HG03095 (cell line): ENCODE results near the gene SEMA7A.

Experiments
- ATAC-seq: cut with Tn5 transposase; IDR thresholded peaks from one replicate; pipeline ENCODE4 v1.9.1; 2021; ENCODE audit warnings: moderate library complexity; ENCODE audit not compliant: unreplicated experiment

The SEMA7A gene

DNA sequence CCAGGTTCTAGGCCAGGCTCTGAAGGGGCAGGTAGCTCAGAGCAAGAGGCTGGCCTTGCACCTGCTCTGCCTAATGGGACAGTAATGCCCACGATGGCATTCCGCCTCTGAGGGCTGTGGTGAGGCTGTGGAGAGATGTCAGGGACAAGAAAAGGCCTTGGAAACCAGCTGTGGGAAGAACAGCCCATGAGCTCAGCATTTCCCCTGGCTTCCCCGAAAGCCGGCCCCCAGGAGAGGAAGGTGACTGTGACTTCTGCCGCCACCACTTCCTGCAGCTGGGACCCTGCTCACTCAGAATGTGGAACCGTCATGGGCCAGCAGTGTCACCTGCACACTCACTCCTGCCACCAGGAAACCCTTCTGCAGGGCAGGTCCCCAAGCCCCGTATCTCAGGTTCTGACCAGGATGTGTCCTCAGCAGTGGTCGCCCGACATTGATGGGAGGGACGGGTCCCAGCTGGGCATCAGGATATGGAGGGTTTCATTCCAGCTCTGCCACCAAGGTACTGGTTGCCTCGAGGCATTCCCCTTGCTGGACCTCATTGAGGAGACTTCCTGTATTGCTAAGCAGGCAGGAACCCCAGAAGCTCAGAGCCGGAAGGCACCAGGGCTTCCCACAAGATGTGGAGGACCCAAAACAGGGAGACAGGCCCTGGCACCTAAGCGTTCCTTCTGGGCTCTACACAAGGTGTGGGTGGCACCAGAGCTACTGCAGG, 30.7 kb downstream of the SEMA7A start:
- ATAC-seq = peak; percentile 29

DNA sequence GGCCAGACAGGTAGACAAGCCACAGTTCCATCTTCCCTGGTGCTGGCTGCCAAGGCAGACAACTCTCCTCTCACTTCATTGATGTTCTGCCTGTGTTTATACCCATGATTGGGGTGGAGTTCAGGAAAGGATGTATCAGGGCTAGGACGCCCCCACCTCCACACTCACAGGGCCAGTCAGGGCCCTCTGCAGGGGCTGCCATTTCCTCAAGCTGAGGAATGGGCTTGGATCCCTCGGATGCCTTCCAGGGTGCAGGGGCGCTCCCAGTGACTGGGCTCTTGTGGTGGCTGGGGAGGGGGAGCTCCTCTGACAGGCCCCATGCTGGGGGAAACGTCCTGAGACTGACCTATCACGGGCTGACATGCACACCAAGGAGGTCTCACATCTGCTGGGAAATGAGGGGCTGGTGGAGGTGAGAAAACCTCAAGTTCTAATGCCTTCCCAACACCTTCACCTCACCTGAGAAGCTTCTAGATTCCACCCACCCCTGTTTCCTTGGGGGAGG, 31.4 kb downstream of the SEMA7A start:
- no peak for ATAC-seq

DNA sequence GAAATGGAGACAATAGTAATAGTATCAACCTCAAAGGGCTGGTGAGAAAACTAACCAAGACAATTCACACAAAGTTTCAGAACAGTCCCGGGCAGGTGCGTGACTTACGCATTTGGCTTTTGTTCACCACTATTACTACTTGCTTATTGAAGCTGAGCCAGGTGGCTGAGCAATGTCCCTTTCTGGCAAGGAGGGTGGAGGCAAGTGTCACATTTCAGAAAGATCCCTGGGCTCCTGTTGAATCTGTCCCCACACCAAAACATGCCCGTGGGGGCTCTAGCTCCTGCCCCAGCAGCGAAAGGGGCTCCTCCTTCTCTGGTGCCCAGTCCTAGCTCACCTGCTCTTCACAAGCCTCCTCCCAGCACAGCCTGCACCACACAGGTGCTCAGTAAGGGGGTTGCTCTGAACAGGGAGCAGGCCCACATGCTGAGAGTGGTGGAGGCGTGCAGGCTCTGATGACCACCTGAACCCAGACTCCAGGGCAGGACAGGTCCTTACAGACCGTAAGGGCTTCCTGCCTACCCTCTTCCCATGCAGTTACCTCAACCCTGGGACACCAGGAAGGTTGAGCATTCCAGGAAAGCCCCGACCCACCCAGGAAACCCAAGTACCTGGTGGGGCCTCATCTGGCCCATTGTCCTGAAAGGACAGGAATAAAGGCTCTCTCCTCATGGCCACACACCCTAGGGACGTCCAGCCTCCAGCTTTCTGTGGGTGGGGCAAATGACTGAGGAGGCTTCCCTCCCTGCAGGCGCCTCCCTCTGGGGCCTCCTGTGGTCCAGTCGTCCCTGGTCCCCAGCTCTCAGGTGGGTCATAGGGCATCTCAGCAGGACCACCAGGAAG, 32.6 kb downstream of the SEMA7A start:
- no peak for ATAC-seq

DNA sequence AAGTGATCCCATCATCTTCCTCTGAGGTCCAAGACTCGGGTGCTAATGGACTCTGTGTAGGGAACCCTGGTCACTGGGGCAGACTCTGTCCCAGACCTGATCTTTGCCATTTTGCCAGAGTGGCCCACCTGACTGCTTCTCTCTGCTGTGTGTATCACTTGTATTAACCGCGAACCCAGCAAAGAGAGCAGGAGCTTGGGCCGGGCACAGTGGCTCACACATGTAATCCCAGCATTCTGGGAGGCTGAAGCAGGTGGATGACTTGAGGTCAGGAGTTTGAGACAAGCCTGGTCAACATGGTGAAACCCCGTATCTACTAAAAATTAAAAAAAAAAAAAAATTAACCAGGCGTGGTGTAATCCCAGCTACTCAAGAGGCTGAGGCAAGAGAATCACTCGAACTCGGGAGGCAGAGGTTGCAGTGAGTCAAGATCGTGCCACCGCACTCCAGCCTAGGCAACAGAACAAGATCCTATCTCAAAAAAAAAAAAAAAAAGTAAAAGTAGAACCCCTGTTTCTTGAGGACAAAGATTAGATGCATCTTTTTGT, 33.4 kb downstream of the SEMA7A start:
- no peak for ATAC-seq

DNA sequence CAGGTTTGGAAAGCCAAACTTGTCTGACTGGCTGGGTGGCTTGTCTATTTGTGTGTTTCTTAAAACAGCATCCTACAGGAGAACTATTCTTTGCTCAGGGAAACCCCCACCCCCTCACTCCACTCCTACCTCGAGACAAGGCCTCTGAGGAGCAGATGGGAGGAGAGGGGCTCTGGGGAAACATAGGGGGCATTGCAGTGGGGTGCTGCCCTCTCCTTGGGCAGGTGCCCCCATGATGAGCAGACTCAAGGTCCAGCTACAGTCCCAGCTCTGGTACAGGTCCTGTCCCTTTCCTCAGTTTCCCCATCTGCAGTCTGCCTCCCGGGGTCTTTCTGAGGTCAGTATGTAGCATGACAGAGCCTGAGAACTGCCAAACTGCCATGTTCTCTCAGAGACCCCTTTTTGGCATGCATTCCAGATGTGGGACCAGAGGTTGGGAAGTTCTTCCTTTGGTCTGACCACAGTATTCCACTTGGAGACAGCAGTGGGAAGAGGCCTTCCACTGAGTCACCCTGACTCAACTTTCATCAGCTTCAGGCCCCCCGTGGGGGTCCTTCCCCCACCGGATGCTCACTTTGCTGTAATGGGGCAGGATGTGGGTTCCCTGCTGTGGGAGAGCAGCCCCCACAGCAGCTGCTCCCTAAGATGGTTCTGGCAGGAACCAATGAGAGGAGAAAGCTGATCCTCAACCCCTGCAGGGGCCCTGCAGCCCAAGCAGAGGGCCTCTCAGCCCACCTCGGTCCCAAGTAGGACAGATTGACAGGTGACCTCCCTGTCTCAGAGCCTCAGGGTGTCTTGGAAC, 34.0 kb downstream of the SEMA7A start:
- no peak for ATAC-seq

DNA sequence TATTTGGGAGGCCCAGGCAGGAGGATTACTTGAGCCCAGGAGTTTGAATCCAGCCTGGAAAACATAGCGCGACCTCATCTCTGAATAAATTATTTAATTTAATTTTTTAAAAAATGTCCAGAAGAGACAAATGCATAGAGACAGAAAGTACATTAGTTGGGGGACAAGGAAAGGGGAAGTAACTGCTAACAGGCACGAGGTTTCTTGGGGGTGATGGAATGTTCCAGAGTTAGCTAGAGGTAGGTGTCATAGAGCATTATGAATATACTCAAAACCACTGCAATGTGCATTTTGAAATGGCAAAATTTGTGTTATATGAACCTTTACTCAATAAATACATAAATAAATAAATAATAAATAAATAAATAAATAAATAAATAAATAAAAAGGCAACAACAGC, 34.7 kb downstream of the SEMA7A start:
- ATAC-seq = no peak

DNA sequence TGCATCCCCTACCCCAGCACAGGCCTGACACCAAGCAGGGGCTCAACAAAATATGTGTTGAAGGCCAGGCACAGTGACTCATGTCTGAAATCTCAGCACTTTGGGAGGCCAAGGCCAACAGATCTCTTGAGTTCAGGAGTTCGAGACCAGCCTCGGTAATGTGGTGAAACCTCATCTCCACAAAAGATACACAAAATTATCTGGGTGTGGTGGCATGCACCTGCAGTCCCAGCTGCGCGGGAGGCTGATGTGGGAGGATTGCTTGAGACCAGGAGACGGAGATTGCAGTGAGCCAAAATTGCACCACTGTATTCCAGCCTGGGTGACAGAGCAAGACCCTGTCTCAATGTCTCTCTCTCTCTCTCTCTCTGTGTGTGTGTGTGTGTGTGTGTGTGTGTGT, 35.6 kb downstream of the SEMA7A start:
- ATAC-seq = no peak

DNA sequence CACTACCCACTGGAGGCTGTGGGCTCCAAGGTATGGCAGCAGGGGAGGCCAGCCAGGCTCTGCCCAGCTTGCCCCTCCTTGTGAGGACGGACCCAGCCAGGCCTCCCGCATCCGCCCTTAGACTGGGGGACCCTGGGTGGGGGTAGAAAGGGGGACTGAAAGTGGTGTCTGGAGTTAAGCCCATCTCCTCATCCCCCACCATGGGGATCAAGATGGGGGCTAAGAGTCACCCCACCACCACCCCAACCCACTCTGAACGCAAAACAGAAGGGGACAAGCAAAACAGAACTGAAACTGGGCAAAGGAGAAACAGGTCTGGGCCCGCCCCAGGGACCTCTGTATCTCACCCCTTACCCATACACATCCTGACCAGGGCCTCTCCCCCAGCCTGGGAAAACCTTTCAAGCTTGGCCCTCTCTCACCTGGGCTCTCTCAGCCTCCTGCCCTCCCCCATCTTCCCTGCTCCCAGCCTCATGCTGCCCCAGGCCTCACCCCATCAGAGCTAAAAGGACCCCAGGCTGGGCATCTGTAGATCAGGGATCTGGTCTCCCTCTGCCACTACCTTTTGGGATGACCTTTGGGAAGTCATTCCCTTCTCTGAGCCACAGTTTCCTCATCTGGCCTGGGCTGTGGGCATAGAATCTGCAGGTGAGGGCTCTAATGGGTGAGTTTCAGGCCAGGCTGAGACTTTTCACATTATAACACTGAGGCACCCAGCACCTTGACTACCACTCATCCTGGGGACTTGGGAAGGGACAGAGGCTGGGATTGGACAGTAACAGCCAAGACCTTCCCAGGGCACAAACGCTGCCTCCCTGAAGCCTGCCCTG, 36.3 kb downstream of the SEMA7A start:
- ATAC-seq = no peak

DNA sequence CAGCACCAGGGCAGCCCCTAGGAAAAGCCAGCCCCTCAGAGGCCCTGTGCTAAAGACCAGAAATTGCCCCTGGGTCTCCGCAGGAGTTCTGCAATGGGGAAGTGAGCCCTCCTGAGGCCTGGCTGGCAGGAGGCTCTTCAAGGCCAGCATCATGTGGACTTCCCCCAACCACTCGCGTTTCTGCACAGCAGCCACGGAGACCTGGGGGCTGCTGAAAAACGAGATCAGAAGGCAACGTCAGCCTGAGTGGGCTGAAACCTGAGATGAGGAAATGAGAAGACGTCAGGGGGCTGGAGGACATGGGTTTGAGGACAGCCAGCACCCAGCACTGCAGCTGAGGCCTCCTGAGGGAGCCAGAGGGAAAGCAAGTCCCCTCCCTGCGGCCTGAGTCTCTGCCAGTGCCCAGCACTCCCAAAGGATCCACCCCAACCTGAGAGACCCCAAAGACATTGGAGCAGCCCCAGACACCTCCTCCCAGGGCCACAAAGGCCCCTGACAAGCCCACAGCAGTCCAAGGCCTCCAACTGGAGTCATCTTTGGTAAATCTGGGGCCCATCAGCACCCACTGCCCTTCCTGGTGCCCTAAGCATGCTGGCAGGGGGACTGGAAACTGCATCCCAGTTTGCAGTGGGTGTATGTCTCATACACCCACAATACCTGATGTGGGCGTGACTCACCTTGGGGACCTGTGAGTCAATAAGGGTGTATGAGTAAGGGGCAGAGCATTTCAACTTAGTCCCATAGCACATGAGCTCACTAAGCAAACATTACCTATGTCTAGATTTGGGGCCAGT, 37.1 kb downstream of the SEMA7A start:
- ATAC-seq = peak; percentile 30

DNA sequence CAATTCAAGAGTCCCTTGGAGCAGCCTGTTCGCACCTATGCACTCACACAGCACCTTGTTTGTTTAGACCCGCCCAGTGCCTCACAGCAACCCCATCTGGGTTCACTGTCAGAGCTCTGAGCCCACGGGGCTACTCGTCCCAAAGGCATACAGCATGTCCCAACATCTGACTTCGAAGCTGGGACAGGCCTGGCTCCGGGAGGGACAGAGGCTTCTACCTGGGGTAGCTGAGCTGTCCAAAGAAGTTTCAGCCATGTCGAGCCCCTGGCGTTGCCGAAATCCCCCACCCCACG, 37.7 kb downstream of the SEMA7A start:
- no peak for ATAC-seq

DNA sequence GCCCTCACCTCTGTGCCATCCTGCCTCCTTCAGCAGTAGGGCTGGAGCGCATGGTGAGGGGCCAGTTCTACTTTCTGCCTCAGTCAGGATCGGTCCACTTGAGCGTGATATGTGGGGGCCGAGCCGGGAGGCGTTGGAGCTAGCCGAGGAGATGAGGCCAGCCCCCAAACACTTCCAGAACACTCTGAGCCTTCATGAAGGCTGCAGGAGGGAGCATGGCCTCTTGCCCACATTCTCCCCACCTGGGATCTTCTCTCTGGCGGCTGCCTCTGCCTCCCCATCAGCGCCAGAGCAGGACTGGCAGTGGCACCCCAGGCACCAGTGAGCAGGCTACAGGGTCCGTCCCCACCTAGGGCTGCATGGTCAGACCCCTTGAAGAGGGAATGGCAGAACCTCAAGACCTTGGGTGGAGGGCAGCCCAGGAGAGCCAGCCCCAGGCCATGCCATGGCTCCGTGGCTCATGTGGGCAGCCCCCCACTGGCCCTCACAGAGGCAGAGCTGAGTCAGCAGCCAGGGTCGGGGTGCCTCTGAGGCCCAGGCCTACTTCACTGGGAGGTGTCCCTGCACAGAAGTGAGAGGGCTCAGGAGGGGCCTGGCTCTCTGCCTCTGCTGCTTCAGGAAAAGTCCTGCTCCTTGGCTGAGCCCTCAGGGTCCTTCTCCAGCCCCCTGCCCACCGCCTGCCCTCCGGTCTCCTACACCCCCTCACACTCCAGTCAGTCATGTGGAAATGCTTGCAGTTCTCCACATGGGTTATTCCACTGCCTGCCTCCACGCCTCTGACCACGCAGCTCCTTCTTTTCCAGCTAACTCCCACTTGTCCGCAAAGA, 38.2 kb downstream of the SEMA7A start:
- ATAC-seq = no peak

DNA sequence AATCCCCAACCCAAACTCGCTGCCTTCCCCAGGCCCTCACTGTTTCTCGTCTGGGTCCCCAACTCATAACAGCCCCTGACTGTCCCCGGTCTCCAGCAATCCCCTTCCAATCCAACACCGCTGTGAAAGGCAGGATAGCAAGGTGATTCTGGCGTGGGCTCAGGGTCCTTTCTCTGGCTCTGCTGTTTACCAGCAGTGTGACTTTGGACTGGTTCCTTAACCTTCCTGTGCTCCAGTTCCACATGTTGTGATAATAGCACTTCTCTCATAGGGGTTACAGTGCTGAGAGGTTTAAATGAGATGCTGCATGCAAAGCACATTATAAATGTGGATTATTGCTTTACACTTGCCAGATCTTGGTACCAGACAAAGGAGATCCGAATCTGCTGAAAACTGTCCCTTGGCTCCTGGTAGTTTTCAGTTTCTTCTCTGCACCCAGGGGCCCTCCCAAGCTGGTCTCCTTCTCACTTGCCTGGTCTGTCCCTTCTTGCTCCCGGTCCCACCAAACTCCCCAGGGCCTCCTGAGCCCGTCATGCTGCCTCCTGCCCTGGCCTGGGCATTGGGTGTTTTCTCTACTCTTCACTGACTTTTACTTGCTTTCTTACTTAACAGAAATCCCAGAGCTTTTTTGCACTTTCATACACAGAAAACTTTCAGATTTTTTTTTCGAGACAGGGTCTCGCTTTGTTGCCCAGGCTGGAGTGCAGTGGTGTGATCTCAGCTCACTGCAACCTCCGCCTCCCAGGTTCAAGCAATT, 39.5 kb downstream of the SEMA7A start:
- no peak for ATAC-seq

DNA sequence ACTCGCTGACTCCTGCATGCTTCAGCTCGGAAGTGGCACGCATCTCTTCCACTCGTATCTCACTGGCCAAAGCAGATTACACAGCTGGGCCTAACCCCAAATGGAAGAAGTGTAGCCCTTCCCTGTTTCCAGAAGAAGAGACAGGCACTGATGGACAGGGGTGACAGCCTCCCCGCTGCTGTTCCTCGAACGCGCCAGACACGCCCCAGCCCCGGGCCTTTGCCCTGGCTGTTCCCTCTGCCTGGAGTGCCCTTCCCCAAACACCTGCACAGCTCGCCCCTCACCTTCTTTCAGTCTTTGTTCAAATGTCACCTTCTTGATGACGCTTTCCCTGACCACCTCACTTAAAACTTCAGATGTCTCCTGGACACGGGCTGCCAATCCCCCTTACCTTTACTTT, 40.3 kb downstream of the SEMA7A start:
- ATAC-seq = no peak

DNA sequence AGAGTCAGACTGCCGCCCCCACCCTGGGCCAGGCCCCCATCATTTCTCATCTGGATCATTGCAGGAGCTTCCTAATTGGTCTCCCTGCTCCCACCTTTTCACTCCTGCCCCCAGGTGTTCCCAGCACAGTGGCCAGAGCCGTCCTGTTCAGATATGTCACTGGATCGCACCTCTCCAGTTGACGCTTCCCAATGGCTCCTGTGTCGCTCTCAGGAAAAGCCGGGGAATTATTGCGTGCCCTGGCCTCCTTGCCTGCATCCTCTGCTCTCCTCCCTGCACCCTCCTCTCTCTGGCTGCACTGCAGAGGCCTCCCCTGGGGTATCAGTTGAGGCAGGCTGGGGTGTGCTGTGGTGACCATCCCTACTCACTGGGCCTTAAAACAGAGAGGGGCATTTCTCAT, 40.9 kb downstream of the SEMA7A start:
- ATAC-seq = no peak

DNA sequence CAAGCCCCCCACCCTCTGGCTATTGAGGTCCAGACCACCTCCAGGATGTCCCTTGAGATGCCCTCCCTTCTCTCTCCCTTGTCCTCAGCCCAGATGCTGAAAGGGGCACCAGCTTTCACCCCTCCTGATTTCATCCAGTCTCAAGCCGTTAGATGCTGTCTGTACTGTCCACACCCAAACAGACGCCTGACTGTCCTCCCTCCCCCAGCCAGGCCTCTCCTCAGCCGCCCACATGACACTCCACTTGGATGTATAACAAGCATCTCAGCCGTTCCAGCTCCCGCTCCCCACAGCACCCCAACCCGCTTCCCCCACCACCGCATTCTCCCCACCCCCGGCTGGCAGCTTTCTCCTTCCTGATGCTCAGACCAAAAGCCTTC, 41.3 kb downstream of the SEMA7A start:
- ATAC-seq = no peak

DNA sequence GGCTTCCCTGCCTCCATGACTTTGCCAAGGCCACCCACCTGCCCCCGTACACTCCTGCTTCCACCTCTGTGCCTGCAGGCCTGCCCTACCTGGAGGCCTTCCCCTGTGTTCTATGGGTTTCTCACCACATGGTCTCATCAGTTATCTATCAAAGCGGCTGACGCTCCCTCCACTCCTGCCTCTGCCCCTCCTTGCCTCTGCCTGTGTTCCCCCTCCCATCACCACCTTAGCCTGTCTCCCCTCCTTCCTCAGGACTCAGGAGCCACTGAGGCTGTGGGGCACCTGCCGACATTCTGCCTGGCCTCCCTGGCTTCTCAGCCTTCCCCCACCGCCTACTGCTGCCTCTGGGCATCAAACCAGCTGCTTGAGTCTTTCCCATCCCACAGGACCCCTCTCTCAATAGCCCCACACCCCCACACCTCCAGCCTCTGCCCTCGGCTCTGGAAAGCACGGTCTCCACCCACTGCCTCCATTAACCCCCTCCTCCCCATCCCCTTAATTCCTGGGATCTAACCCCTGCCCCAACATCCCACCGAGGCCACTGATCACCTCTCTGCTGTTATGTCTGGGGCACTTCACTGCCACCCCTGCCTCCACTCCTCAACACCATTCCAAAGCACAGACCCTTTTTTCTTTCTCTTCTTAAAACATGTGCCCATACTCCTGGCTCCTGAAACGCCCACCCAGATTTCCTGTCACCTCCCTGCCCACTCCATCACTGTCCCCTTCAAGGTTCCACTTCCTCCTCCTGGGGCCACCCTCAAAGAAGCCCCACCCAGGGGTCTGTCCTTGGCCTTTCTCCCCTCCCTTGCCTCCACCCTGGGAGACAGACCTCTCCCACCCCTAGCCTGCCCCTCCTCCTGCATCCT, 41.9 kb downstream of the SEMA7A start:
- no peak for ATAC-seq

DNA sequence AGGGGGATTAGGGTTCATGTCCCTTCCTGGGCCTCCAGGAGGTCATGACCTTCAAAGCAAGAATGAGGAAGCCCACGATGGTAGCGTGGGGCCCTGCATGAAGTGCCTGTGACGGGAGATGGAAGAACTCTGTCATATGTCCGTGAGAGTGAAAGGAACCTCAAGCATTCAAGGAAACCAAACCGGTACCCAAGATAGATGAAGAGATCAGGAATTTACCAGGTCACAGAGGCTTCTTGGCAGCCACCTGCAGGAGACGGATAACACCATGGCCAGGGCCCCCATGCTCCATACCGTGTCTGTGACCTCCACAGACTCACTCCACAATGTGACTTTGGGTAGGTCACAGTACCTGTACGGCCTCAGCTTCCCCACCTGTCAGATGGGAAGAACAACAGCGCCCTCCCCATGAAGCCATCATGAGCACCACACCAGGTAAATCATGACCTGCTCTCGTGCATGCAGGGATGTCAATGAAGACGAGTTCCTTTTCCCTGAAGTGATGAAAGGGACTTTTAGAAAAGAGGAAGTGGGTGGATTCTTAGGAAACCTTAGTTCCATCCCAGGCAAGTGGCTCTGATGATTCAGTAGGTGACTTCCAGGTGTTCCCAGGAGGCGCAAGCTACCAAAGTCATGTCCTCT, 43.0 kb downstream of the SEMA7A start:
- ATAC-seq = no peak
